ENCODE results near the gene ULK2.

DNA sequence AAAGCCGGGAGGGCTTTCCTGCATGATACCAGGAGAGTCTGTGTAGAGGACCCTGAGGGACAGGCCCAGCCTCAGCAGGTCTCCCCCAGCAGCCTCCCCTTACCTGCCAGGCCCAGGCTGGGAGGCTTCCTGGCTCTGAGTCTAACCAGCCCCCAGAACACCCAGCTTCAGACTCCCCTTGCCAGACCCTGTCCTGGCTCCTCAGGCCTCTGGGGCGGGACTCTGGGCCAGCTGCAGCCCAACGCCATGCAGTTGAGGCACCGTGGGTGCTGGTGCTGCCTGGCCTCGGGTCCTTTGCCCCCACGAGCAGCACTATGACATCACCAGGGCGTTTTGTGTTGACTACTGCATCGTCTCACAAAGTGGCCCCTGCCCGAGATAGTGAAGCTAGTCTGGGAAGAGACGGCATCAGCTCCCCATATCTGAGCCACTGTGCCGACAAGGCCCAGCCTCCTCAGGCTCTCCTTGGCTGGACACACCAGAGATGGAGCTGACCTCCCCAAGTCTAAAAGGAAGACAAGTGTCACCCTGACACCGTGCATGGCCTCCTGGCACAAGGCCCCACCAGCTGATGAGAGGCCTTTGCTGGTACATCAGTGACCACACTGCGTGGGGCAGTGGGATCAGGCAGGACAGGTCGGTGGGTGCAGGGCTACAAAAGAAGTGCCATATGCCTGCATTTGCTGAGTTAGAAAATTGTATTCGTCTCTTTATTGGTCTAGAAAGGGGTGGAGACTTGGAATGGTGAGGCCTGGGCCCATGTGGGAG, 130.2 kb downstream of the ULK2 start:
- TF ChIP-seq, protein P1, sequence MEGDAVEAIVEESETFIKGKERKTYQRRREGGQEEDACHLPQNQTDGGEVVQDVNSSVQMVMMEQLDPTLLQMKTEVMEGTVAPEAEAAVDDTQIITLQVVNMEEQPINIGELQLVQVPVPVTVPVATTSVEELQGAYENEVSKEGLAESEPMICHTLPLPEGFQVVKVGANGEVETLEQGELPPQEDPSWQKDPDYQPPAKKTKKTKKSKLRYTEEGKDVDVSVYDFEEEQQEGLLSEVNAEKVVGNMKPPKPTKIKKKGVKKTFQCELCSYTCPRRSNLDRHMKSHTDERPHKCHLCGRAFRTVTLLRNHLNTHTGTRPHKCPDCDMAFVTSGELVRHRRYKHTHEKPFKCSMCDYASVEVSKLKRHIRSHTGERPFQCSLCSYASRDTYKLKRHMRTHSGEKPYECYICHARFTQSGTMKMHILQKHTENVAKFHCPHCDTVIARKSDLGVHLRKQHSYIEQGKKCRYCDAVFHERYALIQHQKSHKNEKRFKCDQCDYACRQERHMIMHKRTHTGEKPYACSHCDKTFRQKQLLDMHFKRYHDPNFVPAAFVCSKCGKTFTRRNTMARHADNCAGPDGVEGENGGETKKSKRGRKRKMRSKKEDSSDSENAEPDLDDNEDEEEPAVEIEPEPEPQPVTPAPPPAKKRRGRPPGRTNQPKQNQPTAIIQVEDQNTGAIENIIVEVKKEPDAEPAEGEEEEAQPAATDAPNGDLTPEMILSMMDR (conservative IDR thresholded peaks at IDR 0.05; ENCODE audit: low read depth, low read length), result no peak
- no peak for TF ChIP-seq EZH2 (IDR thresholded peaks at IDR 0.05; ENCODE audit: borderline replicate concordance, low read depth, low read length, poor library complexity, severe bottlenecking)
